K562 (cell line): ENCODE results near the gene LTA. TPM values are rescaled to one million over a fixed set of nuclear protein-coding genes. Genes with fewer than 3 reads are reported as not detected.

Experiments
- ATAC-seq: fragments of 200-7000 bp; cut with Tn5 transposase; 3 replicates; pipeline ENCODE4 v1.9.1; 2020; ENCODE audit warnings: moderate library complexity
- BruUV-seq: library from RNA; stranded (reverse); fragments of 400-500 nt; replicated peaks from 2 replicates; lab custom pipeline; 2021; lab: Mats Ljungman, UMichigan
- CTCF ChIA-PET: fragments of 300-600 bp; formaldehyde crosslinking; extraction: SDS; loops from one replicate; lab custom pipeline; 2021; ENCODE audit warnings: low intra/inter-chr PET ratio; lab: Yijun Ruan, JAX
- POLR2A ChIA-PET: fragments of 300-600, 350-650 bp; sonication (Branson Sonifier 250); formaldehyde crosslinking; extraction: SDS; loops from one replicate; lab custom pipeline; 2021; ENCODE audit warnings: antibody characterized with exemption, inconsistent platforms; lab: Yijun Ruan, JAX
- DNase-seq, 4 experiments: peaks; one replicate each; pipeline versions ENCODE4 v3.0.0 to v3.0.0-alpha.2; 2011 to 2018; ENCODE audit warnings: low spot score in 3 of 4, mixed read lengths in 3 of 4; ENCODE audit errors: extremely low read depth in 1 of 4
- FAIRE-seq: peaks from 2 replicates; lab custom pipeline; 2011; peaks lifted over from hg19 to GRCh38; lab: Jason Lieb, UNC
- H2AFZ ChIP-seq: 2 replicates; pipeline ENCODE4 v1.6.0; 2011; ENCODE audit warnings: low read depth, low read length, control low read depth, inconsistent platforms
- H3K27ac ChIP-seq: fragments of 200-600 bp; 3 replicates; pipeline ENCODE4 v1.8.0; 2011; ENCODE audit warnings: low read depth, mild to moderate bottlenecking, control low read depth, inconsistent platforms, low read length, moderate library complexity, mixed read lengths; ENCODE audit errors: extremely low read depth
- H3K27me3 ChIP-seq, 2 experiments: fragments of 300-600 bp in 1 of 2; 2 replicates in 1 of 2; 3 replicates in 1 of 2; pipeline versions ENCODE4 v1.6.0 to v1.8.0; 2011; ENCODE audit warnings: inconsistent platforms in 2 of 2, low read length in 2 of 2, mild to moderate bottlenecking in 1 of 2, mixed read lengths in 1 of 2, moderate library complexity in 1 of 2; ENCODE audit not compliant: control insufficient read depth in 2 of 2, insufficient read depth in 2 of 2
- H3K36me3 ChIP-seq: fragments of 300-600 bp; 3 replicates; pipeline ENCODE4 v1.8.0; 2011; ENCODE audit warnings: mild to moderate bottlenecking, low read length, inconsistent platforms; ENCODE audit not compliant: control insufficient read depth, insufficient read depth
- H3K4me1 ChIP-seq, 2 experiments: fragments of 200-600 bp in 1 of 2; replicated peaks in 1 of 2; 2 replicates in 1 of 2; 3 replicates in 1 of 2; pipeline versions ENCODE4 v1.5.1 to v1.8.0; 2011; ENCODE audit warnings: inconsistent platforms in 2 of 2, low read length in 2 of 2, mild to moderate bottlenecking in 1 of 2, mixed read lengths in 1 of 2, moderate library complexity in 1 of 2; ENCODE audit not compliant: control insufficient read depth in 2 of 2, insufficient read depth in 2 of 2
- H3K4me2 ChIP-seq: 2 replicates; pipeline ENCODE4 v1.6.1; 2011; ENCODE audit warnings: low read length, control low read depth, inconsistent platforms, mixed read lengths; ENCODE audit not compliant: insufficient read depth
- H3K4me3 ChIP-seq: fragments of 200-600 bp; sonication (generic), shearing (Covaris generic); 2 replicates; pipeline ENCODE4 v1.5.1; 2016; ENCODE audit warnings: control low read depth, inconsistent platforms
- H3K79me2 ChIP-seq: fragments of 200-600 bp; 3 replicates; pipeline ENCODE4 v1.8.0; 2011; ENCODE audit warnings: low read length, inconsistent platforms; ENCODE audit not compliant: control insufficient read depth, insufficient read depth
- H3K9ac ChIP-seq, 2 experiments: 2 replicates each; pipeline versions ENCODE4 v1.6.0 to v1.6.1; 2011; ENCODE audit warnings: low read depth in 2 of 2, low read length in 2 of 2, control low read depth in 1 of 2, inconsistent platforms in 1 of 2, mild to moderate bottlenecking in 1 of 2, mixed read lengths in 1 of 2; ENCODE audit not compliant: insufficient read depth in 1 of 2
- H3K9me1 ChIP-seq: one replicate; pipeline ENCODE4 v1.6.0; 2011; ENCODE audit warnings: inconsistent platforms, mild to moderate bottlenecking, low read length, moderate library complexity; ENCODE audit not compliant: control insufficient read depth, insufficient read depth
- H3K9me3 ChIP-seq: replicated peaks from 2 replicates; pipeline ENCODE4 v1.5.1; 2011; ENCODE audit warnings: low read depth, low read length, inconsistent platforms; ENCODE audit not compliant: control insufficient read depth, insufficient read depth
- H4K20me1 ChIP-seq: replicated peaks from 2 replicates; pipeline ENCODE4 v1.6.1; 2011; ENCODE audit warnings: low read length, inconsistent platforms, mixed read lengths; ENCODE audit not compliant: control insufficient read depth, insufficient read depth
- C11orf30 ChIP-seq: fragments of 450-650 bp; IDR thresholded peaks from 2 replicates; pipeline ENCODE4 v1.6.1; 2016; ENCODE audit warnings: low read depth, mild to moderate bottlenecking
- EGR1 ChIP-seq: fragments of 450-650 bp; conservative IDR thresholded peaks from 2 replicates; pipeline ENCODE4 v1.6.1; 2017; ENCODE audit warnings: mild to moderate bottlenecking
- FOXK2 ChIP-seq, 2 experiments: fragments of 450-650 bp; IDR thresholded peaks in 1 of 2; conservative IDR thresholded peaks in 1 of 2; 2 replicates each; pipeline ENCODE4 v1.6.1; 2016; ENCODE audit warnings: low read depth in 2 of 2, mild to moderate bottlenecking in 1 of 2
- PRDM10 ChIP-seq: fragments of 450-650 bp; IDR thresholded peaks from 2 replicates; pipeline ENCODE4 v1.6.1; 2018; ENCODE audit not compliant: partially characterized antibody
- SMARCE1 ChIP-seq: fragments of 450-650 bp; IDR thresholded peaks from 2 replicates; pipeline ENCODE4 v1.7.1; 2016; ENCODE audit warnings: mild to moderate bottlenecking
- SPI1 ChIP-seq: IDR thresholded peaks from 2 replicates; pipeline ENCODE4 v1.6.1; 2011; ENCODE audit warnings: low read depth, low read length, control low read depth, borderline replicate concordance
- STAG1 ChIP-seq: sonication (generic); formaldehyde crosslinking; IDR thresholded peaks from 2 replicates; pipeline ENCODE4 v1.5.0; 2020; ENCODE audit warnings: missing genetic modification reagents, borderline replicate concordance
- TRIM24 ChIP-seq, 2 experiments: fragments of 450-650 bp; IDR thresholded peaks; 2 replicates each; pipeline ENCODE4 v1.6.1; 2016
- VEZF1 ChIP-seq: fragments of 200-800 bp; sonication (Bioruptor generic); IDR thresholded peaks from 2 replicates; pipeline ENCODE4 v1.6.1; 2017; ENCODE audit warnings: missing genetic modification characterization, missing compliant biosample characterization
- ZNF316 ChIP-seq: fragments of 450-650 bp; IDR thresholded peaks from 2 replicates; pipeline ENCODE4 v1.6.1; 2016
- ZNF639 ChIP-seq, 2 experiments: fragments of 200-800 bp in 1 of 2; sonication (Bioruptor generic) in 1 of 2; sonication (generic) in 1 of 2; formaldehyde crosslinking in 1 of 2; IDR thresholded peaks in 1 of 2; conservative IDR thresholded peaks in 1 of 2; 2 replicates each; pipeline versions ENCODE4 v1.5.0 to v1.6.1; 2016 to 2020; ENCODE audit warnings: missing compliant biosample characterization in 1 of 2, missing genetic modification characterization in 1 of 2, missing genetic modification reagents in 1 of 2
- WGBS: fragments of 100-300 bp; shearing (Covaris generic); methylation state at CpG from one replicate; pipeline ENCODE4 v1.1.6; 2016; ENCODE audit warnings: low coverage, mixed read lengths; ENCODE audit not compliant: insufficient coverage; ENCODE audit errors: missing lambda C conversion rate; 5-methylcytosine and 5-hydroxymethylcytosine counted together
- in situ Hi-C: fragments of 300-500 bp; cut with MboI; formaldehyde crosslinking; loops from 4 replicates; pipeline ENCODE4 v1.15.0; 2018; ENCODE audit warnings: inconsistent platforms, mixed read lengths
- intact Hi-C: fragments of 100-400 bp; cut with micrococcal nuclease; formaldehyde crosslinking; loops from 2 replicates; pipeline ENCODE4 v1.14.2; 2022
- polyA plus RNA-seq, 8 experiments: library from polyadenylated mRNA; depleted of rRNA in 4 of 8; stranded (reverse) in 5 of 8; unstranded in 3 of 8; fragments of >200 nt; fragmentation: Nextera tagmentation in 2 of 8; fragmentation: Illumina TruSeq in 1 of 8; extraction: Ambion mirVana in 2 of 8; extraction: Trizol in 1 of 8; gene quantifications; 2 replicates each; pipeline versions ENCODE4 v1.2.1 to v1.2.3, GENCODE V29; 2011 to 2014; ENCODE audit warnings: inconsistent platforms in 1 of 8, missing spikeins in 1 of 8
- total RNA-seq, 7 experiments: library from RNA; depleted of rRNA in 6 of 7; stranded (reverse); fragments of >200 nt in 6 of 7; fragmentation: Illumina TruSeq in 2 of 7; extraction: Trizol in 2 of 7; gene quantifications; 2 replicates each; pipeline versions ENCODE4 v1.2.1 to v1.2.3, GENCODE V29; 2011 to 2021; ENCODE audit warnings: low replicate concordance in 1 of 7

The LTA gene
- total and polyA plus RNA-seq, 9 of the 15 experiments (the other 6 are each of a cell fraction or from before 2014, with no cell fraction given) = 0.80 TPM; not detected in 8

GRCh38 chr6:31615748-31616147, 43.7 kb downstream of the LTA start:
- Histone ChIP-seq H3K79me2 (peaks cover 2% of the 10 kb centered on the region), H3K4me3 (no peak overlapping the region), H3K27me3 (no peaks in the 10 kb centered on the region), H3K36me3 (no peaks in the 10 kb centered on the region), H3K9ac (peak overlapping the region; percentile 30 to 84; a peak in 3 of 4 replicates), H3K4me1 (peaks cover 24 to 36% of the 10 kb centered on the region in 2 experiments), H3K4me2 (peak overlapping the region; percentile 57), H4K20me1 (no peaks in the 10 kb centered on the region), H3K9me1 (no peaks in the 10 kb centered on the region), H3K27ac (peak overlapping the region; percentile 49; the same call in 2 of the 3 replicates), H2AFZ (peak overlapping the region; percentile 58), H3K9me3 (no peaks in the 10 kb centered on the region)
- in situ Hi-C loops (no loop called here), intact Hi-C loops (no loop called here)
- WGBS = 36% methylated on average over 7 of the region's 7 CpGs
- FAIRE-seq (no peak), ATAC-seq (no peak), DNase-seq (peak in 2 of 4 experiments; percentile 18 to 44)
- no TSS peak for BruUV-seq
- POLR2A ChIA-PET = no interaction called here
- CTCF ChIA-PET = no interaction called here
- 0 out of 4 replicates have a peak, but pooled peaks of 1 of the 2 experiments have one; percentile 23 for TF ChIP-seq ZNF639 (CRISPR knock-in tag; conservative IDR thresholded peaks at IDR 0.05 in 1 of 2, IDR thresholded peaks at IDR 0.05 in 1 of 2)
- peak; percentile 65; the same call in 1 of the 2 replicates for TF ChIP-seq SPI1
- TF ChIP-seq SMARCE1 = peak; percentile 37; the same call in 1 of the 2 replicates
- no peak for TF ChIP-seq FOXK2 (conservative IDR thresholded peaks at IDR 0.05 in 1 of 2, IDR thresholded peaks at IDR 0.05 in 1 of 2; ENCODE audit: low read depth in 2 of 2)
- 0 out of 2 replicates have a peak, but pooled peaks have one; percentile 3 for TF ChIP-seq EGR1
- TF ChIP-seq ZNF316 = peak; percentile 68
- peak; percentile 83 for TF ChIP-seq PRDM10
- 0 out of 4 replicates have a peak, but pooled peaks of 1 of the 2 experiments have one; percentile 19 for TF ChIP-seq TRIM24 (IDR thresholded peaks at IDR 0.05)
- peak; percentile 49; the same call in 1 of the 2 replicates for TF ChIP-seq C11orf30
- no peak for TF ChIP-seq STAG1 (CRISPR knock-in tag)
- no peak for TF ChIP-seq VEZF1 (CRISPR knock-in tag)
